GM19238 (cell line): ENCODE measurements around the gene CD160.
A peak's percentile ranks its signal among the peaks of the same experiment; 100 is the strongest.
"Not testable (repeated sequence)": the region's sequence is repeated elsewhere in the genome, so short reads cannot be mapped to it uniquely, and the experiment has no call there.

Source experiments
- DNase-seq: peaks from one replicate; pipeline ENCODE4 v3.0.0; 2011; ENCODE audit warnings: low spot score; ENCODE audit not compliant: insufficient read length

Gene CD160

GRCh38 chr1:145719230-145720079 is at the start of gene CD160:
CD160 (plus strand) TSS chr1:145719499; CDS start chr1:145728328, 8,829 bp downstream.
- DNase-seq: no peak

GRCh38 chr1:145670995-145671745 is 48.1 kb upstream of the CD160 start:
- not testable (repeated sequence) for DNase-seq

GRCh38 chr1:145673217-145673616 is 46.1 kb upstream of the CD160 start:
- not testable (repeated sequence) for DNase-seq

GRCh38 chr1:145684858-145685257 is 34.4 kb upstream of the CD160 start:
- DNase-seq: not testable (repeated sequence)

GRCh38 chr1:145686078-145686477 is 33.2 kb upstream of the CD160 start:
- DNase-seq: not testable (repeated sequence)

GRCh38 chr1:145688328-145688727 is 31.0 kb upstream of the CD160 start:
- no peak for DNase-seq

- no peak for DNase-seq
These were observed 30.4 kb upstream of the CD160 start for GRCh38 chr1:145688924-145689323.

GRCh38 chr1:145689922-145690321 is 29.4 kb upstream of the CD160 start:
- no peak for DNase-seq

- peak; percentile 37 for DNase-seq
These were observed 28.4 kb upstream of the CD160 start for GRCh38 chr1:145690587-145691558.

- no peak for DNase-seq
These were observed 26.4 kb upstream of the CD160 start for GRCh38 chr1:145692785-145693443.

GRCh38 chr1:145695821-145696629 is 23.3 kb upstream of the CD160 start:
- no peak for DNase-seq

- DNase-seq: no peak
These were observed 22.7 kb upstream of the CD160 start for GRCh38 chr1:145696630-145696960.

GRCh38 chr1:145701306-145701862 is 17.9 kb upstream of the CD160 start:
- DNase-seq: no peak

GRCh38 chr1:145702052-145702451 is 17.2 kb upstream of the CD160 start:
- DNase-seq: no peak

- DNase-seq: no peak
These were observed 16.5 kb upstream of the CD160 start for GRCh38 chr1:145702826-145703225.

GRCh38 chr1:145705622-145706021 is 13.7 kb upstream of the CD160 start:
- DNase-seq: no peak

- DNase-seq: no peak
These were observed 13.1 kb upstream of the CD160 start for GRCh38 chr1:145706086-145706664.

- DNase-seq: no peak
These were observed 12.0 kb upstream of the CD160 start, which contains the start of gene PDZK1 for GRCh38 chr1:145707183-145707867. PDZK1 (minus strand) TSS chr1:145707368; CDS start chr1:145688021, 19,347 bp downstream.

- DNase-seq: no peak
These were observed 11.2 kb upstream of the CD160 start for GRCh38 chr1:145708063-145708462.
